Measurements from ENCODE around the gene ZNF729.
A peak's percentile ranks its signal among the peaks of the same experiment; 100 is the strongest.

ZNF729 gene

GRCh38 chr19:22326219-22326618 is 40.0 kb downstream of the ZNF729 start:
- Histone ChIP-seq H3K9me3 (replicated peaks in 1 of 2; ENCODE audit: control insufficient read depth in 2 of 2, insufficient read depth in 1 of 2, low read depth in 1 of 2, low read length in 2 of 2) (peaks cover 10 to 45% of the 10 kb centered on the region in 2 donors), H3K36me3 (replicated peaks in 1 of 2; ENCODE audit: control insufficient read depth in 2 of 2, insufficient read depth in 2 of 2, low read length in 2 of 2) (no peaks in the 10 kb centered on the region), H3K79me1 (ENCODE audit: low read depth, low read length) (no peaks in the 10 kb centered on the region), H4K8ac (ENCODE audit: low read depth, low read length) (no peak overlapping the region), H2AFZ (ENCODE audit: low read length) (no peak overlapping the region), H2BK5ac (ENCODE audit: low read length) (no peak overlapping the region), H3K18ac (ENCODE audit: low read length) (no peak overlapping the region), H3K27me3 (ENCODE audit: control insufficient read depth in 3 of 3, insufficient read depth in 3 of 3, low read depth in 1 of 3, low read length in 3 of 3) (peaks cover 0 to 3% (median 0%) of the 10 kb centered on the region in 3 experiments), H3K9ac (ENCODE audit: low read depth, low read length, poor library complexity) (no peak overlapping the region), H2BK12ac (ENCODE audit: low read length) (no peak overlapping the region), H2AK5ac (ENCODE audit: low read depth, low read length) (no peak overlapping the region), H3K4ac (ENCODE audit: low read length) (no peak overlapping the region), H2BK15ac (ENCODE audit: low read length) (no peak overlapping the region), H3K23ac (ENCODE audit: low read depth, low read length, poor library complexity) (no peak overlapping the region), H2BK120ac (ENCODE audit: low read depth, low read length) (no peak overlapping the region), H3K4me2 (ENCODE audit: insufficient read depth, low read length, poor library complexity, severe bottlenecking) (no peak overlapping the region), H3K27ac (replicated peaks; ENCODE audit: low read length) (no peak overlapping the region), H3K14ac (ENCODE audit: low read length) (no peak overlapping the region), H3K4me1 (ENCODE audit: control insufficient read depth in 2 of 2, insufficient read depth in 1 of 2, low read depth in 1 of 2, low read length in 2 of 2) (no peaks in the 10 kb centered on the region), H4K91ac (ENCODE audit: low read depth, low read length, poor library complexity) (no peak overlapping the region), H3K4me3 (ENCODE audit: low read length in 2 of 2) (no peak overlapping the region)
- DNase-seq (ENCODE audit: low spot score) = no peak
- no CpG with 5 or more reads among the region's 4 CpGs for WGBS, 2 donors (ENCODE audit: extremely low coverage in 2 of 2, insufficient read length in 2 of 2, insufficient replicate concordance in 1 of 2)

DNA sequence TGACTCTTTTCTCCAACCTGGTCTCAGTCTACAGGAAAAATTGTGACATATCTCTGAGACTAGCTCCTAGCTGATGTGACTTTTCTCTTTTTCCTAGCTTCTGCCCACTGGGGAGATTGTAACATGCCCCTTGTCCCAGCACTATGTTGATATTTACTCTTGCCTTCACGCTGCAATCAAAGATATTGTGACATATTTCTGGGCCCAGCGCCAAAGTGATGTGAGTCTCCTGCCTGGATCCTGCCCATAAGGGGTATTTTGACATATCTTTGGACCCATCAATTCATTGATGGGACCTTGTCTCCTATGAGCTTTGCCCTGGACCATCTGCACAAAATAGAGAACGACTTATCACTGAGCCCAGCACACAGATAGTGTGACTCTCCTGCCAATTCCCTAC is 41.1 kb downstream of the ZNF729 start:
- H4K91ac ChIP-seq (ENCODE audit: low read depth, low read length, poor library complexity) = no peak overlapping the region
- H3K4me2 ChIP-seq (ENCODE audit: insufficient read depth, low read length, poor library complexity, severe bottlenecking) = no peak overlapping the region
- no CpG with 5 or more reads among the region's 3 CpGs for WGBS, 2 donors (ENCODE audit: extremely low coverage in 2 of 2, insufficient read length in 2 of 2, insufficient replicate concordance in 1 of 2)
- H2BK15ac ChIP-seq (ENCODE audit: low read length) = no peak overlapping the region
- H3K23ac ChIP-seq (ENCODE audit: low read depth, low read length, poor library complexity) = no peak overlapping the region
- H3K27me3 ChIP-seq (ENCODE audit: control insufficient read depth in 3 of 3, insufficient read depth in 3 of 3, low read depth in 1 of 3, low read length in 3 of 3) = peaks cover 0 to 3% (median 0%) of the 10 kb centered on the region in 3 experiments
- H3K14ac ChIP-seq (ENCODE audit: low read length) = no peak overlapping the region
- H2AK5ac ChIP-seq (ENCODE audit: low read depth, low read length) = no peak overlapping the region
- no peak overlapping the region for H3K9ac ChIP-seq (ENCODE audit: low read depth, low read length, poor library complexity)
- H3K18ac ChIP-seq (ENCODE audit: low read length) = no peak overlapping the region
- no peak overlapping the region for H2AFZ ChIP-seq (ENCODE audit: low read length)
- no peaks in the 10 kb centered on the region for H3K4me1 ChIP-seq (ENCODE audit: control insufficient read depth in 2 of 2, insufficient read depth in 1 of 2, low read depth in 1 of 2, low read length in 2 of 2)
- H2BK5ac ChIP-seq (ENCODE audit: low read length) = no peak overlapping the region
- no peak overlapping the region for H2BK120ac ChIP-seq (ENCODE audit: low read depth, low read length)
- H3K79me1 ChIP-seq (ENCODE audit: low read depth, low read length) = no peaks in the 10 kb centered on the region
- peaks cover 10 to 53% of the 10 kb centered on the region in 2 donors for H3K9me3 ChIP-seq (replicated peaks in 1 of 2; ENCODE audit: control insufficient read depth in 2 of 2, insufficient read depth in 1 of 2, low read depth in 1 of 2, low read length in 2 of 2)
- no peak overlapping the region for H2BK12ac ChIP-seq (ENCODE audit: low read length)
- no peaks in the 10 kb centered on the region for H3K36me3 ChIP-seq (replicated peaks in 1 of 2; ENCODE audit: control insufficient read depth in 2 of 2, insufficient read depth in 2 of 2, low read length in 2 of 2)
- no peak overlapping the region for H3K27ac ChIP-seq (replicated peaks; ENCODE audit: low read length)
- H3K4ac ChIP-seq (ENCODE audit: low read length) = no peak overlapping the region
- H4K8ac ChIP-seq (ENCODE audit: low read depth, low read length) = no peak overlapping the region
- H3K4me3 ChIP-seq (ENCODE audit: low read length in 2 of 2) = no peak overlapping the region
- no peak for DNase-seq (ENCODE audit: low spot score)

DNA sequence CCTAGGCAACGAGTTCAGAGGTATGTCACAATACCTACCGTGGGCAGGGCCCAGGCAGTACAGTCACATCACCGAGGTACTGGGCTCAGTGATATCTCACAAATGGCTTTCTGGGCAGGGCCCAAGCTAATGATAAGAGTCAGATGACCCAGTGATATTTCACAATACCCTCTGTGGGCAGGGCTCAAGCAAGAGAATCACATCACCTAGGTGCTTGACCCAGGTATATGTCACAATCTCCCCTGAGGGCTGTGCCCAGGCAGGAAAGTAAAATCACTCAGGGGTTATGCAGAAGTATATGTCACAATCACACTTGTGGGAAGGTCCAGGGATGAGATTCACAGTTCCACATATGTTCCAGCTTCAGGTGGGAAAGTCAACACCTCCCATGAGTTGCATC is 45.3 kb downstream of the ZNF729 start:
- H3K14ac ChIP-seq (ENCODE audit: low read length) = no peak overlapping the region
- no peak overlapping the region for H3K4me2 ChIP-seq (ENCODE audit: insufficient read depth, low read length, poor library complexity, severe bottlenecking)
- no peaks in the 10 kb centered on the region for H3K79me1 ChIP-seq (ENCODE audit: low read depth, low read length)
- H3K4me1 ChIP-seq (ENCODE audit: control insufficient read depth in 2 of 2, insufficient read depth in 1 of 2, low read depth in 1 of 2, low read length in 2 of 2) = no peaks in the 10 kb centered on the region
- H3K9me3 ChIP-seq (replicated peaks in 1 of 2; ENCODE audit: control insufficient read depth in 2 of 2, insufficient read depth in 1 of 2, low read depth in 1 of 2, low read length in 2 of 2) = peaks cover 5 to 50% of the 10 kb centered on the region in 2 donors
- H3K27ac ChIP-seq (replicated peaks; ENCODE audit: low read length) = no peak overlapping the region
- no peak overlapping the region for H3K9ac ChIP-seq (ENCODE audit: low read depth, low read length, poor library complexity)
- H2AFZ ChIP-seq (ENCODE audit: low read length) = no peak overlapping the region
- no peak overlapping the region for H3K23ac ChIP-seq (ENCODE audit: low read depth, low read length, poor library complexity)
- H4K91ac ChIP-seq (ENCODE audit: low read depth, low read length, poor library complexity) = no peak overlapping the region
- H3K27me3 ChIP-seq (ENCODE audit: control insufficient read depth in 3 of 3, insufficient read depth in 3 of 3, low read depth in 1 of 3, low read length in 3 of 3) = no peaks in the 10 kb centered on the region
- WGBS, 2 donors (ENCODE audit: extremely low coverage in 2 of 2, insufficient read length in 2 of 2, insufficient replicate concordance in 1 of 2) = no CpG with 5 or more reads among the region's 3 CpGs
- no peak overlapping the region for H2BK12ac ChIP-seq (ENCODE audit: low read length)
- no peak overlapping the region for H2AK5ac ChIP-seq (ENCODE audit: low read depth, low read length)
- no peaks in the 10 kb centered on the region for H3K36me3 ChIP-seq (replicated peaks in 1 of 2; ENCODE audit: control insufficient read depth in 2 of 2, insufficient read depth in 2 of 2, low read length in 2 of 2)
- no peak for DNase-seq (ENCODE audit: low spot score)
- peak overlapping the region in 1 of 2 donors; percentile 37 for H3K4me3 ChIP-seq (ENCODE audit: low read length in 2 of 2)
- H4K8ac ChIP-seq (ENCODE audit: low read depth, low read length) = no peak overlapping the region
- no peak overlapping the region for H3K4ac ChIP-seq (ENCODE audit: low read length)
- no peak overlapping the region for H2BK5ac ChIP-seq (ENCODE audit: low read length)
- no peak overlapping the region for H2BK120ac ChIP-seq (ENCODE audit: low read depth, low read length)
- H3K18ac ChIP-seq (ENCODE audit: low read length) = no peak overlapping the region
- no peak overlapping the region for H2BK15ac ChIP-seq (ENCODE audit: low read length)

DNA sequence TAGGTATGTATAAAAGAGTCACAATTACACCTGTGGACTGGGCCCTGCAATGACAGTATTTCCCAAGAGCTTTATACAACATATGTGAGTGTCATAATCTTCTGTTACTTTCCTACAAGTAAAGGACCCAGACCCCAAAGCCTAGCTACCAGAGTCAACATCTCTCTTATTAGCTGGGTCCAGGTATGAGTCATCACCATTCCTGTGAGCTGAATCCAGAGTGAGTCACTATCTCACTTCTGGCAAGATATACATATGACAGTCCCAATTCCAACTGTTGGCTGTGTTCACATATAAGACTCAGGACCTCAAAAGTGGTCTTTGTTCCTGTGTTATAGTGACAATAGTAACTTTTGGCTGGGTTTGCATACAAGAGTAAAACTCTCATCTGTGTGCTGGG is 46.7 kb downstream of the ZNF729 start:
- no peak for DNase-seq (ENCODE audit: low spot score)
- no peaks in the 10 kb centered on the region for H3K4me1 ChIP-seq (ENCODE audit: control insufficient read depth in 2 of 2, insufficient read depth in 1 of 2, low read depth in 1 of 2, low read length in 2 of 2)
- no peak overlapping the region for H4K8ac ChIP-seq (ENCODE audit: low read depth, low read length)
- no peak overlapping the region for H3K14ac ChIP-seq (ENCODE audit: low read length)
- H3K27me3 ChIP-seq (ENCODE audit: control insufficient read depth in 3 of 3, insufficient read depth in 3 of 3, low read depth in 1 of 3, low read length in 3 of 3) = no peaks in the 10 kb centered on the region
- peaks cover 5 to 40% of the 10 kb centered on the region in 2 donors for H3K9me3 ChIP-seq (replicated peaks in 1 of 2; ENCODE audit: control insufficient read depth in 2 of 2, insufficient read depth in 1 of 2, low read depth in 1 of 2, low read length in 2 of 2)
- H2BK12ac ChIP-seq (ENCODE audit: low read length) = no peak overlapping the region
- H3K79me1 ChIP-seq (ENCODE audit: low read depth, low read length) = no peaks in the 10 kb centered on the region
- no peak overlapping the region for H3K4me2 ChIP-seq (ENCODE audit: insufficient read depth, low read length, poor library complexity, severe bottlenecking)
- no peak overlapping the region for H3K23ac ChIP-seq (ENCODE audit: low read depth, low read length, poor library complexity)
- H3K36me3 ChIP-seq (replicated peaks in 1 of 2; ENCODE audit: control insufficient read depth in 2 of 2, insufficient read depth in 2 of 2, low read length in 2 of 2) = no peaks in the 10 kb centered on the region
- no peak overlapping the region for H2BK5ac ChIP-seq (ENCODE audit: low read length)
- no peak overlapping the region for H2BK120ac ChIP-seq (ENCODE audit: low read depth, low read length)
- no peak overlapping the region for H3K9ac ChIP-seq (ENCODE audit: low read depth, low read length, poor library complexity)
- no peak overlapping the region for H3K18ac ChIP-seq (ENCODE audit: low read length)
- no peak overlapping the region for H2AK5ac ChIP-seq (ENCODE audit: low read depth, low read length)
- no peak overlapping the region for H2BK15ac ChIP-seq (ENCODE audit: low read length)
- no peak overlapping the region for H3K4me3 ChIP-seq (ENCODE audit: low read length in 2 of 2)
- no peak overlapping the region for H3K4ac ChIP-seq (ENCODE audit: low read length)
- H2AFZ ChIP-seq (ENCODE audit: low read length) = no peak overlapping the region
- no peak overlapping the region for H4K91ac ChIP-seq (ENCODE audit: low read depth, low read length, poor library complexity)
- no peak overlapping the region for H3K27ac ChIP-seq (replicated peaks; ENCODE audit: low read length)
